Breast epithelium (tissue), 3 donors: ENCODE data around the gene ARHGAP31.

Source experiments
- CTCF ChIP-seq, 3 donors: fragments of 450-650 bp; IDR thresholded peaks; one replicate each; pipeline ENCODE4 v1.5.1; 2016 to 2017; ENCODE audit warnings: antibody characterized with exemption in 3 of 3, mild to moderate bottlenecking in 3 of 3, moderate library complexity in 3 of 3
- POLR2A ChIP-seq: fragments of 450-650 bp; IDR thresholded peaks from one replicate; pipeline ENCODE4 v1.6.1; 2016; ENCODE audit warnings: antibody characterized with exemption, mild to moderate bottlenecking, moderate library complexity

GRCh38 chr3:119261055-119261454 lies 33.1 kb upstream of the ARHGAP31 start:
- no peak for TF ChIP-seq CTCF (IDR thresholded peaks at IDR 0.05)
- TF ChIP-seq POLR2A: no peak
